Fibroblast of lung (primary cell): ENCODE measurements around the gene SIK3.

Source experiments
- EZH2 ChIP-seq: IDR thresholded peaks from 2 replicates; pipeline ENCODE4 v1.5.1; 2012; ENCODE audit warnings: low read length, control low read depth, mild to moderate bottlenecking; ENCODE audit errors: missing control alignments
- TF ChIP-seq, protein P1 (sequence below), 2 donors: IDR thresholded peaks in 1 of 2; conservative IDR thresholded peaks in 1 of 2; 1 replicate in 1 of 2; 2 replicates in 1 of 2; pipeline ENCODE4 v1.5.1; 2011 to 2012; ENCODE audit warnings: low read length in 2 of 2, control low read depth in 1 of 2, inconsistent platforms in 1 of 2, low read depth in 1 of 2, mild to moderate bottlenecking in 1 of 2

DNA sequence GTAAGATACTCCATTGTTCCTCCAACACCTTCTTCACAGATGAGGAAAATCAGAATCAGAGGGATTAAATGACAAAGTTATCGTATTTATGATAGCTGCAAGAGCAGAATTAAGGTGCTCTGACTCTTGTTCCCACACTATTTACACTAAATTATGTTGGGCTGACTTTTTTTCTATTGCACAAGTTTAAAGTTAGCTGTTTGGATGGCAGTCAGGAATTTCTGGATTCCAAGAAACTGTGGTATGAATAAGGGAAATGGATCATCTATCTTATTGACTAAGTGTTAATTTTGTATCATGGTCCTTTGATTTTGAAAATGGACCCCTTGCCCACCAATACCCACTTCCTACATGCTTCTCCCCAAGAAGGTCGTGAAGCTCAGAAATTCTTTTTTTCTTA lies 240.9 kb downstream of the SIK3 start:
- TF ChIP-seq, protein P1, sequence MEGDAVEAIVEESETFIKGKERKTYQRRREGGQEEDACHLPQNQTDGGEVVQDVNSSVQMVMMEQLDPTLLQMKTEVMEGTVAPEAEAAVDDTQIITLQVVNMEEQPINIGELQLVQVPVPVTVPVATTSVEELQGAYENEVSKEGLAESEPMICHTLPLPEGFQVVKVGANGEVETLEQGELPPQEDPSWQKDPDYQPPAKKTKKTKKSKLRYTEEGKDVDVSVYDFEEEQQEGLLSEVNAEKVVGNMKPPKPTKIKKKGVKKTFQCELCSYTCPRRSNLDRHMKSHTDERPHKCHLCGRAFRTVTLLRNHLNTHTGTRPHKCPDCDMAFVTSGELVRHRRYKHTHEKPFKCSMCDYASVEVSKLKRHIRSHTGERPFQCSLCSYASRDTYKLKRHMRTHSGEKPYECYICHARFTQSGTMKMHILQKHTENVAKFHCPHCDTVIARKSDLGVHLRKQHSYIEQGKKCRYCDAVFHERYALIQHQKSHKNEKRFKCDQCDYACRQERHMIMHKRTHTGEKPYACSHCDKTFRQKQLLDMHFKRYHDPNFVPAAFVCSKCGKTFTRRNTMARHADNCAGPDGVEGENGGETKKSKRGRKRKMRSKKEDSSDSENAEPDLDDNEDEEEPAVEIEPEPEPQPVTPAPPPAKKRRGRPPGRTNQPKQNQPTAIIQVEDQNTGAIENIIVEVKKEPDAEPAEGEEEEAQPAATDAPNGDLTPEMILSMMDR (conservative IDR thresholded peaks at IDR 0.05 in 1 of 2, IDR thresholded peaks at IDR 0.05 in 1 of 2; ENCODE audit: low read depth in 1 of 2, low read length in 2 of 2), result no peak
- no peak for TF ChIP-seq EZH2
